Measurements from ENCODE around the gene PLS3. TPM values are rescaled to one million over a fixed set of nuclear protein-coding genes. Genes with fewer than 3 reads are reported as not detected.

Gene PLS3
- total and polyA plus RNA-seq, 2 of the 13 experiments (the other 11 are each of a cell fraction or from before 2014, with no cell fraction given) = 55.7 to 99.9 TPM

- POLR2A ChIA-PET = no interaction called here
- Histone ChIP-seq H3K4me3 (replicated peaks in 1 of 3; ENCODE audit: insufficient read depth in 1 of 3, low read depth in 2 of 3, low read length in 3 of 3) (no peak overlapping the region), H3K9ac (ENCODE audit: insufficient read depth, low read depth, low read length) (no peak overlapping the region), H3K4me2 (ENCODE audit: low read depth, low read length) (no peak overlapping the region), H3K79me2 (ENCODE audit: insufficient read depth, low read length) (no peaks in the 10 kb centered on the region), H3K9me3 (ENCODE audit: low read length) (no peaks in the 10 kb centered on the region), H4K20me1 (ENCODE audit: insufficient read depth, low read length) (no peaks in the 10 kb centered on the region), H2AFZ (ENCODE audit: low read length) (no peak overlapping the region), H3K4me1 (ENCODE audit: insufficient read depth, low read length) (no peaks in the 10 kb centered on the region), H3K27me3 (ENCODE audit: control insufficient read depth in 1 of 2, insufficient read depth in 2 of 2, low read length in 2 of 2) (no peaks in the 10 kb centered on the region), H3K27ac (ENCODE audit: extremely low read length, insufficient read depth, low read length) (no peak overlapping the region), H3K36me3 (replicated peaks in 1 of 2; ENCODE audit: control insufficient read depth in 1 of 2, insufficient read depth in 2 of 2, low read length in 2 of 2) (peaks cover 0 to 7% of the 10 kb centered on the region in 2 experiments; a peak in 1 of 5 replicates)
- DNase-seq (ENCODE audit: low spot score) (no peak), FAIRE-seq (no peak), ATAC-seq (no peak)
- TF ChIP-seq ZNF451 (CRISPR knock-in tag; IDR thresholded peaks at IDR 0.05) = no peak
- TF ChIP-seq ARID5B (CRISPR knock-in tag; IDR thresholded peaks at IDR 0.05) = no peak
- TF ChIP-seq, protein P1, sequence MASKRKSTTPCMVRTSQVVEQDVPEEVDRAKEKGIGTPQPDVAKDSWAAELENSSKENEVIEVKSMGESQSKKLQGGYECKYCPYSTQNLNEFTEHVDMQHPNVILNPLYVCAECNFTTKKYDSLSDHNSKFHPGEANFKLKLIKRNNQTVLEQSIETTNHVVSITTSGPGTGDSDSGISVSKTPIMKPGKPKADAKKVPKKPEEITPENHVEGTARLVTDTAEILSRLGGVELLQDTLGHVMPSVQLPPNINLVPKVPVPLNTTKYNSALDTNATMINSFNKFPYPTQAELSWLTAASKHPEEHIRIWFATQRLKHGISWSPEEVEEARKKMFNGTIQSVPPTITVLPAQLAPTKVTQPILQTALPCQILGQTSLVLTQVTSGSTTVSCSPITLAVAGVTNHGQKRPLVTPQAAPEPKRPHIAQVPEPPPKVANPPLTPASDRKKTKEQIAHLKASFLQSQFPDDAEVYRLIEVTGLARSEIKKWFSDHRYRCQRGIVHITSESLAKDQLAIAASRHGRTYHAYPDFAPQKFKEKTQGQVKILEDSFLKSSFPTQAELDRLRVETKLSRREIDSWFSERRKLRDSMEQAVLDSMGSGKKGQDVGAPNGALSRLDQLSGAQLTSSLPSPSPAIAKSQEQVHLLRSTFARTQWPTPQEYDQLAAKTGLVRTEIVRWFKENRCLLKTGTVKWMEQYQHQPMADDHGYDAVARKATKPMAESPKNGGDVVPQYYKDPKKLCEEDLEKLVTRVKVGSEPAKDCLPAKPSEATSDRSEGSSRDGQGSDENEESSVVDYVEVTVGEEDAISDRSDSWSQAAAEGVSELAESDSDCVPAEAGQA (IDR thresholded peaks at IDR 0.05; ENCODE audit: low read depth) = no peak
- TF ChIP-seq, protein P1 (CRISPR knock-in tag; IDR thresholded peaks at IDR 0.05; ENCODE audit: borderline replicate concordance) = no peak
- CTCF ChIA-PET (ENCODE audit: low intra/inter-chr PET ratio, low total read pairs) = no interaction called here
- in situ Hi-C loops (cut with HindIII; ENCODE audit: extremely low pct_ligation_motif_present, low pct_unique_long_range_greater_than_20kb) (no loop called here), intact Hi-C loops (cut with micrococcal nuclease; ENCODE audit: unreplicated experiment) (no loop called here)
- BruUV-seq (replicated peaks) = no TSS peak
- WGBS (ENCODE audit: low lambda C conversion rate) = 82% methylated on average over 2 of the region's 2 CpGs
Observed at GRCh38 chrX:115630204-115630603, 69.2 kb downstream of the PLS3 start.
